Cardiac muscle cell (in vitro differentiated cells and primary cell): Measurements from ENCODE around the gene C9. TPM values are rescaled to one million over a fixed set of nuclear protein-coding genes. Genes with fewer than 3 reads are reported as not detected.

Source experiments
- DNase-seq, 2 donors: peaks; one replicate each; pipeline versions ENCODE4 v3.0.0 to v3.0.0-alpha.2; 2010 to 2017; ENCODE audit warnings: low read depth in 1 of 2, low spot score in 1 of 2
- H3K27ac ChIP-seq: fragments of 200-600 bp; sonication (generic); 2 replicates; pipeline ENCODE4 v1.5.1; 2016
- H3K27me3 ChIP-seq: fragments of 200-600 bp; sonication (generic); 2 replicates; pipeline ENCODE4 v1.6.0; 2016; ENCODE audit warnings: control low read depth
- H3K36me3 ChIP-seq: fragments of 200-600 bp; sonication (generic); 2 replicates; pipeline ENCODE4 v1.5.1; 2016; ENCODE audit warnings: control low read depth
- H3K4me1 ChIP-seq: fragments of 200-600 bp; sonication (generic); 2 replicates; pipeline ENCODE4 v1.8.1; 2017; ENCODE audit warnings: low read depth, mild to moderate bottlenecking, mixed run types
- H3K4me3 ChIP-seq: fragments of 200-600 bp; sonication (generic); 2 replicates; pipeline ENCODE4 v1.5.1; 2016; ENCODE audit warnings: mild to moderate bottlenecking
- H3K9me3 ChIP-seq: fragments of 200-600 bp; sonication (generic); 2 replicates; pipeline ENCODE4 v1.5.1; 2017; ENCODE audit warnings: low read depth, mild to moderate bottlenecking, control low read depth
- polyA plus RNA-seq: library from polyadenylated mRNA; unstranded; fragments of >200 nt; fragmentation: Nextera tagmentation; extraction: Ambion mirVana; gene quantifications from 2 replicates; pipeline ENCODE4 v1.2.1, GENCODE V29; 2016
- total RNA-seq: library from RNA; depleted of rRNA; stranded (reverse); fragments of >200 nt; gene quantifications from 2 replicates; pipeline ENCODE4 v1.2.3, GENCODE V29; 2016
- TF ChIP-seq, protein P1 (sequence below): IDR thresholded peaks from 2 replicates; pipeline ENCODE4 v1.5.1; 2012; ENCODE audit warnings: low read depth, mild to moderate bottlenecking, low read length

C9 gene
- total RNA-seq (not detected in 2 replicates), polyA plus RNA-seq (not detected in 2 replicates)

DNA sequence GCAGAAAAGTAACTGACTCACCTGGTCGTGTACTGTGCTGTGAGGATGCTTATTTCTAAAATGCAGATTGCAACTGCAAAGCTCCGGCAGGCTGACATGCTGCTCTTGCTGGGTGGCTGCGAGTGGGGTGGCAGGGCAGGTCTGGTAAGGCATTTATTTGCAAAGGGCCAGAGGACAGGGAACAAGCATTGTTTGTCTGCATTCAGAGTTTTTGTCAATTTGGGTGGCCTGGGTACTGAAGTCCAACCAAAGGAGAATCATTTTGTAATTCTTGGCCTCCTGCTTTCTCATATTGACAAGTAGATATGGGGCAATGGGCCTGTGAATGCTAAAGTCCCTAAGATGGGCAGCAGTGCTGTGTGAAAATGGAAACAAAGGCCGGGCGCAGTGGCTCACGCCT lies at the start of gene C9:
TSS of gene C9 (minus strand) at position 129 of the 400 bp plus-strand sequence. CDS start at position 98, 31 bp downstream.
- Histone ChIP-seq H3K4me1 (no peaks in the 10 kb centered on the region), H3K27me3 (no peaks in the 10 kb centered on the region), H3K27ac (no peak within 1 kb of the TSS), H3K4me3 (no peak within 1 kb of the TSS), H3K9me3 (no peaks in the 10 kb centered on the region), H3K36me3 (no peaks in the 10 kb centered on the region)
- DNase-seq, result no peak
- TF ChIP-seq, protein P1, sequence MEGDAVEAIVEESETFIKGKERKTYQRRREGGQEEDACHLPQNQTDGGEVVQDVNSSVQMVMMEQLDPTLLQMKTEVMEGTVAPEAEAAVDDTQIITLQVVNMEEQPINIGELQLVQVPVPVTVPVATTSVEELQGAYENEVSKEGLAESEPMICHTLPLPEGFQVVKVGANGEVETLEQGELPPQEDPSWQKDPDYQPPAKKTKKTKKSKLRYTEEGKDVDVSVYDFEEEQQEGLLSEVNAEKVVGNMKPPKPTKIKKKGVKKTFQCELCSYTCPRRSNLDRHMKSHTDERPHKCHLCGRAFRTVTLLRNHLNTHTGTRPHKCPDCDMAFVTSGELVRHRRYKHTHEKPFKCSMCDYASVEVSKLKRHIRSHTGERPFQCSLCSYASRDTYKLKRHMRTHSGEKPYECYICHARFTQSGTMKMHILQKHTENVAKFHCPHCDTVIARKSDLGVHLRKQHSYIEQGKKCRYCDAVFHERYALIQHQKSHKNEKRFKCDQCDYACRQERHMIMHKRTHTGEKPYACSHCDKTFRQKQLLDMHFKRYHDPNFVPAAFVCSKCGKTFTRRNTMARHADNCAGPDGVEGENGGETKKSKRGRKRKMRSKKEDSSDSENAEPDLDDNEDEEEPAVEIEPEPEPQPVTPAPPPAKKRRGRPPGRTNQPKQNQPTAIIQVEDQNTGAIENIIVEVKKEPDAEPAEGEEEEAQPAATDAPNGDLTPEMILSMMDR, result no peak

GRCh38 chr5:39413771-39414170 lies 49.5 kb upstream of the C9 start:
- Histone ChIP-seq H3K9me3 (no peaks in the 10 kb centered on the region), H3K36me3 (no peaks in the 10 kb centered on the region), H3K27me3 (no peaks in the 10 kb centered on the region), H3K4me1 (peaks cover 7% of the 10 kb centered on the region), H3K4me3 (no peak overlapping the region), H3K27ac (no peak overlapping the region)
- DNase-seq, result no peak
- TF ChIP-seq, protein P1, result no peak

- Histone ChIP-seq H3K4me1 (peaks cover 7% of the 10 kb centered on the region), H3K9me3 (no peaks in the 10 kb centered on the region), H3K36me3 (no peaks in the 10 kb centered on the region), H3K27me3 (no peaks in the 10 kb centered on the region), H3K27ac (no peak overlapping the region), H3K4me3 (no peak overlapping the region)
- TF ChIP-seq, protein P1, result no peak
- DNase-seq, result no peak
Measured at GRCh38 chr5:39412721-39413394, 48.6 kb upstream of the C9 start.

DNA sequence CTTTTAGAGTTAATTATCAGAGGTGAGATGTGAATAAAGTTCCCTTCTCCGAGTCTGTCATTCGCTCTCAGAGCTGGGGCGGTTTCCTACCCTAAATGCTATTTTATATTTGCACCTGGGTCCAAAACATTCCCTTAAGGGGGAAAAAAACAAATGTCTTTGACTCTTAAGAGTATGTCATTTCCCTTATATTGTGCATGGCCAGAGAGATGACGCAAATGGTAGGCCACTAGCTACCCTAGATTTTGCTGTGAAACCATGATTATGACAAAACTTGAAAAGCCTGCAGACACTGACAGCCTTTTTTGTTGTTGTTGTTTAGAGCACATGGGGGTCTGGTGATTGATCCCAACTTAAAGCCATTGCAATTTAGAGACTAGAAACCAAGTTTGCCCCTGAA lies 47.7 kb upstream of the C9 start:
- Histone ChIP-seq H3K4me1 (peaks cover 7% of the 10 kb centered on the region), H3K27ac (no peak overlapping the region), H3K27me3 (no peaks in the 10 kb centered on the region), H3K36me3 (no peaks in the 10 kb centered on the region), H3K4me3 (no peak overlapping the region), H3K9me3 (no peaks in the 10 kb centered on the region)
- no peak for DNase-seq
- TF ChIP-seq, protein P1, result no peak

- DNase-seq, result peak in 1 of 2 donors; percentile 69
- no peaks in the 10 kb centered on the region for H3K9me3 ChIP-seq
Measured at GRCh38 chr5:39411061-39411460, 46.8 kb upstream of the C9 start.

More at GRCh38 chr5:39411061-39411460, 46.8 kb upstream of the C9 start:
- H3K4me1 ChIP-seq, result peaks cover 7% of the 10 kb centered on the region
- TF ChIP-seq, protein P1, result no peak
- H3K27me3 ChIP-seq, result no peaks in the 10 kb centered on the region
- no peak overlapping the region for H3K27ac ChIP-seq
- no peaks in the 10 kb centered on the region for H3K36me3 ChIP-seq
- H3K4me3 ChIP-seq, result no peak overlapping the region
